HG02642 (cell line): ENCODE measurements around the gene OR6B3.

ENCODE experiments used
- ATAC-seq: cut with Tn5 transposase; IDR thresholded peaks from one replicate; pipeline ENCODE4 v1.9.1; 2021; ENCODE audit warnings: mild to moderate bottlenecking; ENCODE audit not compliant: unreplicated experiment, poor library complexity

The OR6B3 gene

DNA sequence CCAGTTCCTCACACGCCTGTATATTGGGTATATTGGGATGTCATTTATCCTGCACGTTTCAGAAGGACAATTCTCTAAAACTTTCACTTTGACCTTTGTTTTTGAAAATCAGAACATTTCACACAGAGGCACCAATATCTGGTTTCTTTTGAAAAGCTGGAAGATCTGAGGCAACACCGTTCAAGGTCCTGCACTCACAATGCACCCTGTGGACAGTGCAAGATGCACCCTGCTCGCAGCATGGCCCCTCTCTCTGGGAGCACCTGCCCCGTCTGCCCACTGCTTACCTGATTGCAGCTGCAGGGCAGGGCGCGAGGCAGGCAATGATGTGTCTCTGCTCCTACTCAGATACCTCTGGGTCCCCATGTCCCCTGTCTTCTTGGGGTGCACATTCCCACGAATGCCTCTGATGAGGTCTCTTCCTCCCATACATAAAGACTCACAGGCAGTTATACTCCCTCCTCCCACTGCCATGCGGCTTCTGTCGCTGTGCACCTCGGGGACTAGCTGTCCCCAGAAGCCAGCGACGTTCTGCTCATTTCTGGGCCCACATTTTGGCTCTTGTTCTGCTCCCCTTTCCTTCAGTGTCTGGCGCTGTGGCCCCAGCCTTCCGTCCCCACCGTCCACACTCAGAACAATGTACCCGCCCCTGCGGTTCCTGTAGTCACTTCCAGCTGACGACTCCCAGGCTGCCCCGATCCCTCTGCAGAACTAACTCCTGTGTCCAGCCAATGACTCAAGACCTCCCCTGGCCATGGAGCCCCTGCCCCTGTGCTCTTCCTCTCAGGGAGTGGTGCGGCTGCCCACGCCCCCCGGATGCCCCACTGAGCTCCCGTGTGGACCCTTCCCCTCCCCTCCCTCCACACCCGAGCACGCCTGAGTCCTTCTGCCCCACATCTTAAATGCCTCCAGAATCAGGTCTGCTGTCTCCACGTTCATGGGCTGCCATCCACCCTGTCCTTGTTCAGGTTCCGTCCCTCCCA lies at the start of gene OR6B3:
Gene OR6B3 (minus strand): TSS at position 349 of the 983 bp plus-strand sequence.
- ATAC-seq = no peak

DNA sequence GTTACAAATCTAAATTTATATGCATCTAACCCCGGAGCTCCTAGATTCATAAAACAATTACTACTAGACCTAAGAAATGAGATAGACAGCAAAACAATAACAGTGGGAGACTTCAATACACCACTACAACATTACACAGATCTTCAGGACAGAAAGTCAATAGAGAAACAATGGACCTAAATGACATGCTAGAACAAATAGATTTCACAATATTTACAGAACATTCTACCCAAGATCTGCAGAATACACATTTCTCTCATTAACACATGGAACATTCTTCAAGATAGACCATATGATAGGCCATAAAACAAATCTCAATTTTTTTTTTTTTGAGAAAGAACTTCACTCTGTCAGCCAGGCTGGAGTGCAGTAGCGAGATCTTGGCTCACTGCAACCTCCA lies 45.0 kb upstream of the OR6B3 start:
- no peak for ATAC-seq

DNA sequence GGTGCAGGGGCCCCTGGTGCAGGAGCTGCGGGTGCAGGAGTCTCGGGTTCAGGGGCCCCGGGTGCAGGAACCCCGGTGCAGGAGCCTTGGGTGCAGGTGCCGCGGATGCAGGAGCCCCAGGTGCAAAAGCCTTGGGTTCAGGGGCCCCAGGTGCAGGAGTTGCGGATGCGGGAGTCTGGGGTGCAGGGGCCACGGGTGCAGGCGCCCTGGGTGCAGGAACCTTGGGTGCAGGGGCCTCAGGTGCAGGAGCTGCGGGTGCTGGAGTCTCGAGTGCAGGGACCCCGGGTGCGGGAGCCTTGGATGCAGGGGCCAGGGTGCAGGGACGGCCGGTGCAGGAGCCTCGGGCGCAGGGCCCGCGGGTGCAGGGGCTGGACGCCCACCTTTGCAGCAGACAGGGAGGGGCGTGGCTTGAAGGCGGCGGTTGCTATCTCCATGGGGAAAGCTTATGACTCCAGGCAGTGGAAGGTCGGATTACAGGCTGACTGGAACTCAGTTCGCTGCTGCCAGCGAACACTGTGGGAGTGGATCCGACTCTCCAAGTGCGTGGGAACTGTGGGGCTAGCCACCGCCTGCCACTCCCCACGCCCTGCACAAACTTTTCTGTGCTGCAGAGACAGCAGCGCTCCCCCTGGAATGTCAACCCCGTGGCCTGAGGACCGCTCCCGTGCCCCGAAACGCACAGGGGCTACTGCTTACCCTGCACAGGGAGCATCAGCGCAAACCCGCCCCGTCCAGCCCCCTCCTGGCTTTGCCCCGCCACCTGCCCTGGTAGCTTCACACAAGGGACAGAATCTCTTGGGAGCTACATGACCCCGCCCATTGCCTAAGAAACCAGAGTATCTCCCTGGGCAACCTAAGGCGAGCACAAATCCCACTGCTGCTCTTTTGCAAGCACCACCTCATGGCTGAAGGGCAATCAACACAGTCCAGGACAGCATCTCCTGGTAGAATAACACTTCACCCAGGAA lies 42.5 kb upstream of the OR6B3 start:
- ATAC-seq = no peak

DNA sequence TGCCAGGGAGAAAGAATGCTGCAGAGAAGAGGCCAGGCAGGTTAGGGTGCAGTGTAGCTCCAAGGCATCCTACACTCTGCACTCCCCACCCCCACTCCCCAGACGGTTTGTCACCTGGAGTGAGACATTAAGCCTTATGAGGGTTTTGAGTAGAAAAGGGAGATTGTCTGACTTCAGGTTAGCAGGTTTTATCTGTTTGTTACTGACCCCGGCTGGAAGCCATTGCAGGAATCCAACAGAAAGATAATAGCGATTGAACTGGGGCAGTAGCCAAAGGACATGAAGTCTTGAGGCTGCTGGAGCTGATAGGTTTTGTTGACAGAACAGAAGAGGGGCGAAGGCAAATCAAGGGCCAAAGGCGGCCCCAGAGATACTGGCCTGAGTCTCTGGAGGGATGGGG lies 36.0 kb upstream of the OR6B3 start:
- ATAC-seq = no peak

DNA sequence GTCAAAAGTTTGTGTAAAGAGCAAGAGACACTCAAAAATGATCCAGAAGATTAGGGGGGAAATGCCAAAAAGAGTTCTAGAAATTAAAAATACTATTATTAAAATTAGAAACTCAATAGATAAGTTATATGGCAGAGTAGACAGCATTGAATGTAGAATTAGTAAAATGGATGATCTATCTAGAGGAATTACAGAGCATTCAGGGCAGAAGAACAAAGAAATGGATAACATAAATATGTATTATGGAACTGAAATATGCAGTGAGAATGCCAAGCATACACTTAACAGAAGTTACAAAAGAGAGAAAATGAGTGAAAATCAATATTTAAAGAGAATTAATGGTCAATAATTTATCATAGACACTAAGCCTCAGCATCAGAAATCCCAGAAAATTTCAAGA lies 33.2 kb upstream of the OR6B3 start:
- ATAC-seq = no peak

DNA sequence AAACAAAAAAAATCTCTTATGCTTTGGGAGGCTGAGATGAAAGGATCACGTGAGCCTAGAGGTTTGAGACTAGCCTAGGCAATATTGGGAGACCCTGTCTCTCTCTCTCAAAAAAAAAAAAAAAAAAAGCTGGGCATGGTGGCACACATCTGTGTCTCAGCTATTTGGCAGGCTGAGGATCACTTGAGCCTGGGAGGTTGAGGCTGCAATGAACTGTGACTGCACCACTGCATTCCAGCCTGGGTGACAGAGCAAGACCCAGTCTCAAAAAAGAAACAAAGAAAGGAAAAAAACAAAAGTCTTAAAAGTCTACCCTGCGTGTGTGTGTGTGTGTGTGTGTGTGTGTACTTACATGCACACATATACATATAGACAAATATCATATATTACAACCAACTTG lies 25.3 kb upstream of the OR6B3 start:
- no peak for ATAC-seq

DNA sequence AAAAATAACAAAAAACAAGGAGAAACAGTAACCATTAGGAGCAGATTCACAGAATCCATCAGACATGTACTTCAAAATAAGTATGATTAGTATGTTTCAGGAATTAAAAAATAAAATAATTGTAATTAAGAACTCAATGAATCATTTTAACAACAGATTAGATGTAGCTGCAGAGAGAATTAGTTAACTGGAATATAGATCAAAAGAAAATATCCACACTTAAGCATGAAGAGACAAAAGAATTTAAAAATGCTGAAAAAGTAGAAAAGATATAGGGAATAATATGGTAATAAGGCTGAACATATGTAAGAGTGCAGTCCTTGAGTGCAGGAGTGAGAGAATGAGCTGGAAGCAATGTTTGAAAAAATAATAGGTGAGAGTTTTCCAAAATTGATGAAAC lies 24.1 kb upstream of the OR6B3 start:
- no peak for ATAC-seq

DNA sequence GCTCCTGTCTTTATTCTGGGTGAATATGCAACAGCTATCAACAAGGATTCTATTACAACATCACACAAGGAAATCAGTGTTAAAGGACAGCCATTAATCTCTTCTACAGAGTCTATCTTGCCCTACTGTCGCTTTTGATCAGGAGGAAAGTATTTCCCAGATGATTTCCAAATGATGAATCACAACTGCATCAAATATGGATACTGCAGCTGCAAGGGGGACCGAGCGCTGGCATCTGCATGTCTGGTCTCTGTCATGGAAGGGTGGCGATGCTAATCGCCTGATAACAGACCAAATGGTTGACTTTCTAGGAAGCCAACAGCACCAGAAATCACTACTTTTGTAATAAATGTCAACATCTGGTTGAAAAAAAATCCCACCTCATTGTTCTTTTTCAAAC lies 21.2 kb upstream of the OR6B3 start:
- no peak for ATAC-seq

DNA sequence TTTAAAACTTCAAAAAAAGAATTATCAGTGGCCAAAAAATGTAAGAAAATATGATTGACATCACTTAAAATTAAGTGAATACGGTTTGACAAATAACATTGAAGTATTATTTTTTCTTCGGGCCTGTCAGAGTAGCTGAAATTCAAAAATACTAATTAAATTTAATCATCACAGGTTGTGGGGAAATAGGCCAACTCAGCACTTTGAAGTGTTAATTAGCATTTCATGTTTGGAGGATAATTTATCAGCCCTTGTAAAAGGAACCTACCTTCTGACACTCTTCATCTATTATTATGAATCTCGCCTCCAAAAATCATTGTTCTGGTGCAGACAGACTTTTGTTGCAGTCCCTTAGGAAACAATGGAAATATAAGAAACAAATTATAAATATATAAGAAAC lies 17.6 kb upstream of the OR6B3 start:
- no peak for ATAC-seq

DNA sequence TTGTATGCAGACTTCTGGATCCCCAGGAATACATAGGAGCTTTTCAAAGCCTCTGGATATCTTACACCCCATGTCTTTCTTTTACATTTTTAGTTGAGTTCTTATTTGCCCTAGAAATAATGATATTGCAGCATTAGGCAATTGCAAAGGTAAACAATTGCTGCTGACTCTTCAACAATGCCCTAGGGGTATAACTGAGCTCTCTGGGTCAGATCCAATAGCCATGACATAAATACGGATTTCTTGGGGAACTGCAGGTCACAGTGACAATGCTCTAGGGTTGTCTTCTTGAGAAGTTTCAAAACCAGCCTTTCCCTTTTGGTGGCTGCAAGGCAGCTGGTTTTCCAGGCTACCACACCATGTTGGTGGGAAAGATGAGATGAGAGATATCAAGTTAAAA lies 16.5 kb upstream of the OR6B3 start:
- no peak for ATAC-seq

DNA sequence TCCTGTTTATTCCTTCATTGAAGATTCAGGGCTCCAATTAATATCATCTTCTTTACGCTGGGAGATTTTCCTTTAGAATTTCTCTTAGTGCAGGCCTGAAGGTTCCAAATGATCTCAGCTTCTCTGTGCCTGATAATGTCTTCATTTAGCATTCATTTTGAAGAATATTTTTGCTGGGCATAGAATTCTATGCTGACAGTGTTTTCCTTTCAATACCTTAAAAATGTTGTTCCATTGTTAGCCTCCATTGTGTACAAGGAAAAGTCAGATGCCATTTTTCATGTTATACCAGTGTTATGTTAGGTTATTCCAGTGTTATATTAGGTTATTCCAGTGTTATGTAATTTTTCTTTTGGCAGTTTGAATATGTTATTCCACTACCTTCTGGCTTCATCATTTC lies 14.9 kb upstream of the OR6B3 start:
- ATAC-seq = no peak

DNA sequence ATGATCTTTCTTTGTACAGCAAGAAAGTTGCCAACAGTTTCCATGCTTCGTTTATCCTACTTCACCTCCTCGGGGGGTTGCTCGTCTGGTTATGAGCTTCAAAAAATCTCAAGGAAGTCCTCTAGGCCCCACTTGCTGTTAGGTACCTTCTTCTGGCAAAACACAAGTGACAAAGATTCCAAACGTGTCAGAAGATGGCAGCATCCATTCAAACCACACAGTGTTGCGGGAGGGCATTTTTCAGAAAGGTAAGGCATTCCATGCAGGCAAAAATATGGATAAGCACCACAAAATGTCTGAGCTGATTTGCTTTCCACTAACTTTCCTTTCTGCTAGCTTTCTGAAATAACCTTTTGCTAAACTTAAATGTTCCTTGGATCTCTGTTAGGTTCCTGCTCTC lies 13.2 kb upstream of the OR6B3 start:
- ATAC-seq = no peak

DNA sequence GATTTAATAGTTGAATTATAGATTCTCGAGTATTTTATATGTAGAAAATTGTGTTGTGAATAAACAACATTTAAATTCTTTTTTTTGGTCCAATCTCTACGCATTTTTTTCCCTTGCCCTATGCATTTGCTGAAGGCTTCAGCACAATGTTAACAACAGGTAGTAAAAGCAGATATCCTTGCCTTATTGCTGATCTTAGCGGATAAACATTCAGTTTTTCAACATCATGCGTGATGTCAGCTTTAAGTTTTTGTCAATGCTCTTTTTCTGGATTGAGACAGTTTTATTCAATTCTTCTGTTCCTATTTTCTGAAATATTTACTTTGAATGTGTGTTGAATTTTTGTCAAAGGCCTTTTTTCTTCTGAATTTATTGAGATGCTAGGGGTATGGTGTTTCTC lies 11.6 kb upstream of the OR6B3 start:
- no peak for ATAC-seq

DNA sequence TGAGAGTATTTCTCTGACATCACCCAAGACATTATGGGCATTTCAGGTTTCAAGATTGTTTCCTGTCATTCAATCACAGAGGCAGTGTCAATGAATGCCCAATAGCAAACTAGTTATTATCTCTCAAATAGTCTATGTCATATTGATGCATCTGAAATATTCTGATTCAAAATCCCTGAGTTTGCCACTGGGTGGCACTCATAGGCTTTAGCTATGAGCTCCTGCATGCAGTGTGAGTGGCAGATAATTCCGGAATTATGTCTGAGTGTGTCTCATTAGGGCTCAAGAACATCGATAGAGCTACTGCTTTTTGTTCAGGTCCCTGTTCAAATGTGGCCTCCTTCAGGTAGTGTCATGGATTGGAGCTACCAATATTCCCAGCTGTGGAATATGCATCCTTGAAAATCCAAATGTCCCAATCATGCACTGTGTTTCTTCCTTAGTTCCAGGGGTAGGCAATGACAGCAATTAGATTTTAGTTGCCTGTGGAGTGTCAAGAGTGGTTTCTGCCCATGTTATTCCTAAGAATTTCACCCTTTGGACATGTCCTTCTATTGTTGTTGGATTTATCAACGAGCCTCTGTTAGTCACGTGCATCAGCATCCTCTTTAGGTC lies 7.8 kb upstream of the OR6B3 start:
- ATAC-seq = no peak

DNA sequence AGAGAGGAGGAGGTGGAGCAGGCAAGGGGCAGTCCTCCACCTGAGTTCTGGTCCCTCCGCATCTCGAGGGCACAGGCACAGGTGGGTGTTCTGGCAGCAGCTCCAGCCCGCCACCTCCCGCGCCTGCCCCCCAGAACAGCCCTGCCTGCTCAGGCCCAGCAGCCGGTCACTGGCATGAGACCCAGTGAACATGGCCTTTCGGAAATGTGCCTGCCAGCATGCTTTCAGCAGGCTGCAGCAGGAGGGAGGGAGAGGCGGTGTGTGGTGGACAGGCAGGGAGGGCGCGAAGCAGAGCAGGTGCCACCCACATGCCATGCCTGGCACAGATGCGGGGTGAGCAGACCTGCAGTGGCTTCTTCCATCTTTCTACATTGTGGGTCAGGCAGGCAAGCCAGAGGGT lies 3.4 kb upstream of the OR6B3 start:
- no peak for ATAC-seq

DNA sequence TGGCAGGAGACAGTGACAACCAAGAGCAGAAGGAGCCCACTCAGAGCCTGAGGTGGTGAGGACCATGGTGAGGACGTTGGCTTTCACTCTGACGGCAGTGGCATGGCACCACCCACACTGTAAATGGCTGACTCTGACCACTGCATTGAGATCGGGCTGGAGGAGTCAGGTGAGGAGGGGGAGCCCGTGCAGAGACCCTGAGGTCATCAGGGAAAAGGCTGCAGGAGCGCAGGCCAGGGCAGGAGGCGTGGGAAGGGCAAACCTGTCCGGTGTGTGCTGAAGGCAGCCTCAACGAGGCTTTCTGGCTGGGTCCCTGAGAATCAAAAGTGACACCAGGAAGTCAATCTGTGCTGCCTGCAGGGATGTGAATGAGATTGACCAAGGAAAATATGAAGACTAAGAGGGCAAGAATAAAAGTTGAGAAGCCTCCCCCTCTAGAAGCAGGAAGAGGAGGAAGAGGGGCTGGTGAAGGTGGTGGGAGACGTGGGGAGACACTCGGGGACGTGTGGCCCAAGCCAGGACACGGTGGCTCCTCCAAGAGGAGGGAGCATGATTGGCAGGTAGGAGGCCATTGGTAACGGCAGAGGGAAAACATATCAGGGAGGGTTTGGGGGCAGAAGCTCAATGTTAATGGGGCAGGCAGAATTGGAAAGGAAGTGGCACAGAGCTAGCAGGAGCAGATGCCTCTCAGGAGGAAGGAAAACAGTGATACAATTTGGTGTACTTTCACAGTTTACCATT lies 2.0 kb upstream of the OR6B3 start:
- ATAC-seq = no peak

DNA sequence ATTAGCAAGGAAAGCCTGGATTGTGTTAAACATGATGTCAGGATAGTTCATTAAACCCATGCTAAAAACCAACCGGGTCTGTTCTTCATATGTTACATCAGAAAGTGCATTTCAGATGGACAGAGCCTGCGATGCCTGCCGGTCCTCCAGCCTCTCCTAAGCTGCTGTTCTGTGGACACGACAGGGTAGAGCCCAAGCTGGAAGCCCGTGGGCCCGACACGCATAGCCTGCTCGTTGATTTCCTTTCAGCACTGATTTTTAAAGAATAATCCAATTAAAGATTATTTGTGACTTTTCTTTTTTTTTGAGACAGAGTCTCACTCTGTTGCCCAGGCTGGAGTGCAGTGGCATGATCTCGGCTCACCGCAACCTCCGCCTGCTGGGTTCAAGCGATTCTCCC lies 797 bp downstream of the OR6B3 start:
- ATAC-seq = no peak

DNA sequence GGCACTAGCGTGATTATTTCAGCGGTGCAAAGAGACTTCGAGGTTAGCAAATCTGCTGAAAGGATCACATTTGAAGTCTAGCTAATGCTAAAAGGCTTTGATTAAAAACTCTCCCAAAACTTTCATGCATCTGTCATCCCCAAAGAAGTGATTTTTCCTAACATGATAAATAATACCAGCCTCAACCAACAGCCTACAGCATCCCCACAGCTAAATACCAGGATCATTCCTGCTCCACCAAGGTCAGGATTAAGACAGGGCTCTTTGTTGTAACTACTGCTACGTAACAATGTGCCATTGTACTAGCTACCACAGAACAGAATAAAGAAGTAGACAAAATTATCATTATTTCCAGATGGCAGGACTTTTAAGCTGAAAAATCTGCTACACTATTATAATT lies 1.6 kb downstream of the OR6B3 start:
- ATAC-seq = no peak

DNA sequence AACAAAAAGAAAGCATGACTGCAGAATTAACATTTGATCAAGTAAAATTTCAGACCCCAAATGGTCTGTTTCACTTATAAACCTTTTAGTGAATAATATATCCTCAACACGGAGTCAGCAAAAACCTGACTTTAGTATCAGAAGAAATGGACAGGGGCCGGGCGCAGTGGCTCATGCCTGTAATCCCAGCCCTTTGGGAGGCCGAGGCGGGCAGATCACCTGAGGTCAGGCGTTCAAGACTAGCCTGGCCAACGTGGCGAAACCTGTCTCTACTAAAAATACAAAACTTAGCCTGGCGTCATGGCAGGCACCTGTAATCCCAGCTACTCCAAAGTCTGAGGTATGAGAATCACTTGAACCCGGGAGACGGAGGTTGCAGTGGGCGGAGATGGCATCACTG lies 3.0 kb downstream of the OR6B3 start:
- ATAC-seq = no peak

DNA sequence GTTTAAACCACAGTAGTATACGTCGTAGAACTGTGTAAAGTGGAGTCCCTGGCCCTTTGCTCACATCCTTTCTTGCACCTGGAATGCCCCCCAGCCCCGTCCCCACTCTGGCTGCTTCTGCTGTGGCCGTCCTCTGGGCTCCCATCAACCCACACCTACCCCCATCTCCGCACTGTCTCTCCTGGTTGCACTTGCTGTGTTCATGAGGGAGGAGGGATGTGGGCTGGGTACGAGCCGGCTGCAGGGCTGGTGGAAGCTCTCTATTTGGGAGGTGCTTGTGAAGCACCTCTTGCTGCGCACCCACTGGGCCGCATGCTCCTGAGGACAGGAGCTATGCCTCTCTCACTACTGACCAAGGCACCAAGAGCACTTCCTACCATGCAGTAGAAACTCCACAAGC lies 5.1 kb downstream of the OR6B3 start:
- ATAC-seq = no peak
